Mucosa of stomach (tissue), 1 donor: ENCODE measurements around the gene MAD1L1.
"Not testable (repeated sequence)": the region's sequence is repeated elsewhere in the genome, so short reads cannot be mapped to it uniquely, and the experiment has no call there.

Source experiments
- H3K27me3 ChIP-seq: one replicate; pipeline ENCODE4 v1.7.0; 2013; ENCODE audit warnings: mild to moderate bottlenecking, low read length; ENCODE audit not compliant: control insufficient read depth, insufficient read depth
- H3K36me3 ChIP-seq: one replicate; pipeline ENCODE4 v1.7.0; 2013; ENCODE audit warnings: low read length; ENCODE audit not compliant: control insufficient read depth, insufficient read depth
- H3K4me1 ChIP-seq: one replicate; pipeline ENCODE4 v1.7.0; 2013; ENCODE audit warnings: mild to moderate bottlenecking, low read length; ENCODE audit not compliant: control insufficient read depth, insufficient read depth
- H3K4me3 ChIP-seq: one replicate; pipeline ENCODE4 v1.7.0; 2013; ENCODE audit warnings: low read length
- H3K9ac ChIP-seq: one replicate; pipeline ENCODE4 v1.7.0; 2013; ENCODE audit warnings: mild to moderate bottlenecking, low read length, moderate library complexity
- H3K9me3 ChIP-seq: one replicate; pipeline ENCODE4 v1.7.0; 2013; ENCODE audit warnings: mild to moderate bottlenecking, low read length, moderate library complexity; ENCODE audit not compliant: control insufficient read depth
- donor health status: Pancreatic carcinoma.

MAD1L1 gene

GRCh38 chr7:1867370-1868260, 365.1 kb downstream of the MAD1L1 start:
- H3K9me3 ChIP-seq, result no peaks in the 10 kb centered on the region
- H3K27me3 ChIP-seq, result no peaks in the 10 kb centered on the region
- no peaks in the 10 kb centered on the region for H3K4me1 ChIP-seq
- H3K4me3 ChIP-seq, result no peak overlapping the region
- no peaks in the 10 kb centered on the region for H3K36me3 ChIP-seq
- H3K9ac ChIP-seq, result no peak overlapping the region

- Histone ChIP-seq H3K4me1 (no peaks in the 10 kb centered on the region), H3K36me3 (no peaks in the 10 kb centered on the region), H3K9ac (no peak overlapping the region), H3K27me3 (no peaks in the 10 kb centered on the region), H3K9me3 (no peaks in the 10 kb centered on the region), H3K4me3 (no peak overlapping the region)
Observed at GRCh38 chr7:1866601-1867000, 366.1 kb downstream of the MAD1L1 start.

- Histone ChIP-seq H3K4me1 (no peaks in the 10 kb centered on the region), H3K4me3 (no peak overlapping the region), H3K9me3 (no peaks in the 10 kb centered on the region), H3K27me3 (no peaks in the 10 kb centered on the region), H3K36me3 (no peaks in the 10 kb centered on the region), H3K9ac (no peak overlapping the region)
Observed at GRCh38 chr7:1865571-1866255, 367.0 kb downstream of the MAD1L1 start.

GRCh38 chr7:1865000-1865555, 367.7 kb downstream of the MAD1L1 start:
- Histone ChIP-seq H3K36me3 (no peaks in the 10 kb centered on the region), H3K4me1 (no peaks in the 10 kb centered on the region), H3K4me3 (no peak overlapping the region), H3K9ac (no peak overlapping the region), H3K27me3 (no peaks in the 10 kb centered on the region), H3K9me3 (no peaks in the 10 kb centered on the region)

GRCh38 chr7:1864161-1864940, 368.4 kb downstream of the MAD1L1 start:
- Histone ChIP-seq H3K4me3 (no peak overlapping the region), H3K27me3 (no peaks in the 10 kb centered on the region), H3K9me3 (no peaks in the 10 kb centered on the region), H3K4me1 (no peaks in the 10 kb centered on the region), H3K9ac (no peak overlapping the region), H3K36me3 (no peaks in the 10 kb centered on the region)

- Histone ChIP-seq H3K4me1 (no peaks in the 10 kb centered on the region), H3K4me3 (no peak overlapping the region), H3K9me3 (no peaks in the 10 kb centered on the region), H3K9ac (no peak overlapping the region), H3K27me3 (no peaks in the 10 kb centered on the region), H3K36me3 (no peaks in the 10 kb centered on the region)
Observed at GRCh38 chr7:1863091-1863900, 369.4 kb downstream of the MAD1L1 start.

- H3K4me1 ChIP-seq, result no peaks in the 10 kb centered on the region
- H3K4me3 ChIP-seq, result no peak overlapping the region
- no peaks in the 10 kb centered on the region for H3K9me3 ChIP-seq
- no peaks in the 10 kb centered on the region for H3K36me3 ChIP-seq
- no peak overlapping the region for H3K9ac ChIP-seq
- no peaks in the 10 kb centered on the region for H3K27me3 ChIP-seq
Observed at GRCh38 chr7:1862560-1862959, 370.2 kb downstream of the MAD1L1 start.

- Histone ChIP-seq H3K27me3 (no peaks in the 10 kb centered on the region), H3K36me3 (no peaks in the 10 kb centered on the region), H3K4me1 (no peaks in the 10 kb centered on the region), H3K9ac (no peak overlapping the region), H3K4me3 (no peak overlapping the region), H3K9me3 (no peaks in the 10 kb centered on the region)
Observed at GRCh38 chr7:1861799-1862458, 370.8 kb downstream of the MAD1L1 start.

- not testable (repeated sequence) for H3K27me3 ChIP-seq, H3K9ac ChIP-seq, H3K9me3 ChIP-seq, H3K36me3 ChIP-seq, H3K4me3 ChIP-seq, H3K4me1 ChIP-seq
Observed at GRCh38 chr7:1860881-1861798, 371.6 kb downstream of the MAD1L1 start.

- Histone ChIP-seq H3K4me1 (no peaks in the 10 kb centered on the region), H3K9me3 (no peaks in the 10 kb centered on the region), H3K36me3 (no peaks in the 10 kb centered on the region), H3K27me3 (no peaks in the 10 kb centered on the region), H3K9ac (no peak overlapping the region), H3K4me3 (no peak overlapping the region)
Observed at GRCh38 chr7:1859266-1860035, 373.3 kb downstream of the MAD1L1 start.
